ENCODE data around the gene PPP1R12B.
"Not testable (repeated sequence)": the region's sequence is repeated elsewhere in the genome, so short reads cannot be mapped to it uniquely, and the experiment has no call there.

PPP1R12B gene

GRCh38 chr1:202638701-202639305 is 290.3 kb downstream of the PPP1R12B start:
- DNase-seq = not testable (repeated sequence)

GRCh38 chr1:202639500-202639899 is 291.0 kb downstream of the PPP1R12B start:
- DNase-seq = no peak

GRCh38 chr1:202642212-202642611 is 293.7 kb downstream of the PPP1R12B start:
- no peak for DNase-seq
